GM19043 (cell line): ENCODE measurements around the gene EYA3.

Experiments
- ATAC-seq: cut with Tn5 transposase; IDR thresholded peaks from one replicate; pipeline ENCODE4 v1.9.1; 2021; ENCODE audit warnings: low read depth; ENCODE audit not compliant: unreplicated experiment

The EYA3 gene

GRCh38 chr1:27974417-27974781, 114.0 kb downstream of the EYA3 start:
- ATAC-seq, result no peak

DNA sequence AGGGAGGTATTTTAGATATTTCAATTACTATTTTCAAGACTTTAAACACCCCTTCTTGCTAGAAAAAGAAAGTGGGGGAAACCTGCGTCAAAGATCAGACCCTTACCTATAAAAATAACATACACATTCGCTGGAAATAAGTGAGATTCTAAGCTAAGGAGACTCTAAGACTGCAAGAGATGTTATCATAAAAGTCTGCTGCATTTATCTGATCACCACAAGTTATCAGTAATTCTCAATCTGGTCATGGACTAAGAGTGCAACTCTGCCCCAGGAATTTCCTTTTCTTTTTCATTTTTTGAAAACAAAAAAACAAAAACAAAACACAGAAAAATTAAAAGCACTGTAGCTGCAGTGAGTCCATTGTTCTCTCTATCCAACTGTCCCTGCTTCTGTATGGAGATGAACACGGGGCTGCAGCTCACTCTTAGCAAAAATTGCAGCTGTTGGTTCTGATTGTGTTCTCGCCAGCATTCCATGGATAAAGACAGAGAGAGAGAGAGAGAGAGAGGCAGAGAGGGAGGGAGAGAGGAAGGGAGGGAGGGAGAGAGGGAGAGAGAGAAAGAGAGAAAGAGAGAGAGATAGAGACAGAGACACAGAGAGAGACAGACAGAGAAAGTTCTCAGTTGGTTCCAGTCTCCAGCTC, 114.5 kb downstream of the EYA3 start:
- no peak for ATAC-seq

DNA sequence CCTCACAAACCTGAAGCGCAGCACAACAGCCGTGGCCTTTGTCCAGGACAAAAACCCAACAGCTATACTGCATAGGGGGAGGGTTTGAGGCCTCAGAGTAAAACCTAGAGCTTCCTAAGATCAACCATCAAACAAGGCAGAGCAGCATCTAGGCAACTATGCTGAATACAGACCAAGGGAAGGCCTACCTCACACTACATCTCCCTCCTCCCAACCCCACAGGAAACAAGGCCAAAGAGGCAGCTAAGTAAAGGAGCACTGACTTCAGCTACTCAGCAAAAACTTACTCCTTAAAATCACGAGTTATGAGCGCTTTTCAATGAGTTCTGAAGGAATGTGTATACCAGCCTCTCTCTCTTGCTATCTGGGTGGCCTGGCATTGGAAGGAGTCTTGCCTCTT, 116.3 kb downstream of the EYA3 start:
- ATAC-seq, result no peak

GRCh38 chr1:27971674-27972073, 116.7 kb downstream of the EYA3 start:
- ATAC-seq, result no peak

- ATAC-seq, result no peak
Observed at GRCh38 chr1:27970401-27970800, 118.0 kb downstream of the EYA3 start.

DNA sequence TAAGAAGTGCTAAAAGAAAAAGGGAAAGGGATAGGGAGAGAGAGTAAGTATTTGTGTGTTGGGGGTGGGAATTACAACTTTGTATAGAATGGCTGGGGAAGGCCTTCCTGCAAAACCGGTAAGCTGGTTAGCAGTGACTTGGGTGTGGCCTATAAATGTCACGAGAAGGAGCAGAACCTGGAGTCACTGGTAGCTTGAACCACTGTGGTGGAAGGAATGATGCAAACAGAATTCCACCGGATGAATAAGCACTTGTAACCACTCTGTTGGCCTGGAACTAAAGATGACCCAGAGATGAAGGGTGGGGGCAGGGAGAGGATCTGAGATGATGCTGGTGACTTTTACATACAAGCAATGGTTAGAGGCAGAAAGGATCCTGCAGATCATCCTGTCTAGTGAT, 119.7 kb downstream of the EYA3 start:
- ATAC-seq, result no peak

- ATAC-seq, result no peak
Observed at GRCh38 chr1:27967884-27968466, 120.4 kb downstream of the EYA3 start.

DNA sequence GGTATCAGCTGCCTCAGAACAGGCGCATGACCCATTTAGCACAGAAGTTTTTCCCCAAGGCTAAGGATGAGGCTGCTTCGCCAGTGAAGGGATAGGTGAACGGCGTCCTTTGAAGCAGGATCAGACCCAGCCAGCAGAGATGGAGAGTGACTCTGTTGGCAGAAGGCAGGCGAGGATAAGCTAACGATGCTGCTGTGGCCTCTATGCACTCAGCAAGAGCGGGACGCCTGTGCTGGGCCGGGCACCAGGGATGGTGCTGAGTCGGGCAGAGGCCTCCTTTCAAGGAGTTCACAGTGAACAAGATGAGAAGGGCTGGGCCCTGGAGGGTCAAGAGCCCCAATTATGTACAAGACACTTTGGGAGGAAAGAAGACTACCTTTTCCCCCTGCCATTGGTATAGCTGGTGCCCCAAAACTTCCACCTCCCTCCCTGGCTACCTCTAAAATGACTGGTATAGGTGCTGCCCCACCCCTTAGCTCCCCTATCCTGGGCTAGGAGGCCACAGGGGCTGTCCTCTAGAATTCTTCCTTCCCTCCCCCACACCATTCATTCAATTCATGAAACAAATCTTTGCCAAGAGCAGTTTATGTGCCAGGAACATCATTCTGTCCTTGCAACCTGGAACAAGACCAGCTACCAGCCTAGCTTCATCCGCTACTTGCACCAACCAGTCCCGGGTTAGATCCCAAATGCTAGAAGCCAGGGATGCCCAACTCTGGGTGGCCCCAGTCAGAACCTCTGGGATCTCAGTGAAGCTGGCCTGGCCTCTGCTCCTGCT, 121.1 kb downstream of the EYA3 start:
- ATAC-seq, result no peak

- no peak for ATAC-seq
Observed at GRCh38 chr1:27966402-27967105, 121.9 kb downstream of the EYA3 start.

DNA sequence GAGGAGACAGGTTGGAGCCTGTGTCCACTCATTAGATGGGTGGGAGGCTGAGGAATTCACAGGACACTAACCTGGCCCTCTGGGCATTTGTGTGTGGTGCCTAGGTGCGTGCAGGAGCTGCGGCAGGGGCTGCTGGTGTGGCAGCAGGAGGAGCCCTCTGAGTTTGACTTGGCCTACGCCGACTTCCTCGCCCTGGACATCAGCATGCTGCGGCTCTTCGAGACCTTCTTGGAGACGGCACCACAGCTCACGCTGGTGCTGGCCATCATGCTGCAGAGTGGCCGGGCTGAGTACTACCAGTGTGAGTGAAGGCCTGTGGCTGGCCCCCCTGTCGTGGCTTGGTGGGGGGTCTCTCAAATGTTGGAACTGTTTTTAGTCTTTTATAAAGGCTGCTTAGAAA, 125.0 kb downstream of the EYA3 start:
- no peak for ATAC-seq

- ATAC-seq, result no peak
Observed at GRCh38 chr1:27961646-27962221, 126.7 kb downstream of the EYA3 start.

GRCh38 chr1:27960762-27961645, 127.4 kb downstream of the EYA3 start:
- ATAC-seq, result no peak

DNA sequence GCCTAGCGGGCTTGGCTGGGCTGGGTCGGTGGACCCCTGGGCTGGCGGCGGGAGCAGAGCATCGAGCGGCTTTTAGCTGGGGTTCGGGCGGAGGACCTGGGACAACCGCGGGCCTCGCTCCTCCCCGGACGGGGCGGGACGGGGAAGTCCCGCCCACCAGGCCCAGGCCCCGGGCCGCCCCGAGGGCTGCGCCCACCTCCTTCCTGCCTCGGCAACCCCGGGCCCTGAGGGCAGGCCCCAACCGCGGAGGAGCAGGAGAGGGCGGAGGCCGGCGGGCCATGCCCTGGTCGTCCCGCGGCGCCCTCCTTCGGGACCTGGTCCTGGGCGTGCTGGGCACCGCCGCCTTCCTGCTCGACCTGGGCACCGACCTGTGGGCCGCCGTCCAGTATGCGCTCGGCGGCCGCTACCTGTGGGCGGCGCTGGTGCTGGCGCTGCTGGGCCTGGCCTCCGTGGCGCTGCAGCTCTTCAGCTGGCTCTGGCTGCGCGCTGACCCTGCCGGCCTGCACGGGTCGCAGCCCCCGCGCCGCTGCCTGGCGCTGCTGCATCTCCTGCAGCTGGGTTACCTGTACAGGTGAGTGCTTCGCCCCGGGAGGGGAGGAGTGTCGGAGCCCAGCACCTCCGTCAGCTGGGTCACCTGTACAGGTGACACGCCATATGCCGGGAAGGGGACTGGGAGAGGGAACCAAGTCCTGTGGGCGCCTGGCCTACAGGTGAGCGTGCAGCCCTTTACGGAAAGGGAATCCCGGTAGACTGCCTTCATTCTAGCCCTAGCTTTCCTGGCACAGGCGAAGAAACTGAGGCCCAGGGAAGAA, 128.4 kb downstream of the EYA3 start, which contains the start of gene XKR8:
XKR8 (plus strand) TSS at position 182 of the 812 bp plus-strand sequence; CDS start at position 279, 97 bp downstream.
- ATAC-seq, result peak; percentile 82

- ATAC-seq, result no peak
Observed at GRCh38 chr1:27958513-27958912, 129.9 kb downstream of the EYA3 start.

GRCh38 chr1:27957655-27958054, 130.8 kb downstream of the EYA3 start:
- no peak for ATAC-seq

- ATAC-seq, result no peak
Observed at GRCh38 chr1:27956761-27957160, 131.6 kb downstream of the EYA3 start.

DNA sequence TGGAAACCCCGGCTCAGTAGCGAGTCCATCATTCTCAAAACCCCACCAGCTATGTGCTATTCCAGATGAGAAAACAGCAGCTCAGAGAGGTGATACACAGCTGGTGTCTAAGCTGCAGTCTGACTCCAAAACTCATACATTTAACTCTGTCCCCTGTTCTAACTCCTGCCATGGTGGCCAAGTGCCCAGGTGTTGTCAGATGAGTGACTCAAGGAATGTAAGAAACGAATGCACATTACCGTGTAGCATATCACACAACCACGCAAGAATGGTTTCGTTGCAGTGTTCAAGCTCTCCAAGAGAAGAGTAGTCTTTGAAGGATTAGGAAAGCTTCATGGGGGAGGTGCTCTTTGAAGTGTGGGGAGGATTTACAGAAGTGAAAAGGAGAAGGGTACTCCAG, 133.3 kb downstream of the EYA3 start:
- no peak for ATAC-seq

DNA sequence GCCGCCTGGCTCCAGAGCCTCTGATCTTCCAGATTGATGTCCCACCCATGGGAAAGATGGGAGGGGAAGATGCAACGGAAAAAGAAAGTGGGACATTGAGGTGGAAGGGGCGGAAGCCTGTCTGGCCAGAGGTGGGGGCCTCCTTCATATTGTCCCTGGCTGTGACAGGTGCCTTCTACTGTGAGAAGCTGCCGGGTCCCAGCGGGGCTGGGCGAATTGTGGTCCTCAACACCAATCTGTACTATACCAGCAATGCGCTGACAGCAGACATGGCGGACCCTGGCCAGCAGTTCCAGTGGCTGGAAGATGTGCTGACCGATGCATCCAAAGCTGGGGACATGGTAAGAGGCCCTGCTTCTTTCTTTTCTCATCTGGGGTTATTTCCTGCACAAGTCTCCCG, 134.2 kb downstream of the EYA3 start:
- no peak for ATAC-seq

DNA sequence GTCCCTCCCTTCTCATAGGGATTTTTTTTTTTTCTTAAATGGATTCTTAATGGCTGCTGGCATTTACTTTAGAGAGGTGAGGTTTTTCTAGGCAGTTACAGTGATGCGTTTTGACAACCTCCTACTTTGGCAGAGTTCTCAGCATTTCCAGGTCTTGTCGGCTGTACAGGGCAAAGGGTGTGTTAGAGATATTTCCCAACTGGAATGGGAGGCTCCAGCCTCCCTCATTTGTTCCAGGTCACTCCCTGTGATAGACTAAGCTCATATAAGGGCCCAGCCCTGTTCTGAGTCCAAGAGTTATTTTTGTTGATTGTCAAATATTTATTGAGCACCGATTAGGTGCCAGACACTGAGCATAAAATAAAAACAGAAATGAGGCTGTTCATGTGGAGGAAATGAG, 136.3 kb downstream of the EYA3 start:
- ATAC-seq, result no peak
